Measurements from ENCODE around the gene GHR. TPM values are rescaled to one million over a fixed set of nuclear protein-coding genes. Genes with fewer than 3 reads are reported as not detected.

GHR gene
- total RNA-seq, 2 experiments from 2014 or later: not detected

DNA sequence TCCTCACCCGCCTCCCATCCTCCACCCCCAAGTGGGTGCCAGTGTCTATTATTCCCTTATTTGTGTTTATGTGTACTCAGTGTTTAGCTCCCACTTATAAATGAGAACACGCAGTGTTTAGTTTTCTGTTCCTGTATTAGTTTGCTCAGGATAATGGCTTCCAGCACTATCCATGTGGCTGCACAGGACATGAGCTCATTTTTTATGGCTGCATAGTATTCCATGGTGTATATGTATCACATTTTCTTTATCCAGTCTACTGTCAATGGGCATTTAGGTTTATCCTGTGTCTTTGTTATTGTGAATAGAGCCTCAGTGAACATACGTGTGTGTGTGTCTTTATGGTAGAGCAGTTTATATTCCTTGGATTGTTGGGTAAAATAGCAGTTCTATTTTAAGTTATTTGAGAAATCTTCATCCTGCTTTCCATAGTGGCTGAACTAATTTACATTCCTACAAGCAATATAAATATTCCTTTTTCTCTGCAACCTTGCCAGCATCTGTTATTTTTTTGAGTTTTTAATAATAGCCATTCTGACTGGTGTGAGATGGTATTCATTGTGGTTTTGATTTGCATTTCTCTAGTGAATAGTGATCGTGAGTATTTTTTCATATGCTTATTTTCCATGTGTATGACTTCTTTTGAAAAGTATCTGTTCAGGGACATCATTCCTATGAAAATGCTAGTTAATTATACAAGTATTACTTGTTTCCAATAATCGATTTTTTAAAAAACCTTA is 169.3 kb downstream of the GHR start:
- no peak overlapping the region for H3K4me3 Mint-ChIP-seq
- H3K27me3 Mint-ChIP-seq: peaks cover 17% of the 10 kb centered on the region
- no peaks in the 10 kb centered on the region for H3K9me3 Mint-ChIP-seq
- DNase-seq (no peak), ATAC-seq (ENCODE audit: low read depth) (no peak)
- H3K36me3 Mint-ChIP-seq: no peaks in the 10 kb centered on the region
- H3K27ac Mint-ChIP-seq: no peak overlapping the region
- H3K4me1 Mint-ChIP-seq: no peaks in the 10 kb centered on the region
- POLR2A ChIA-PET: no interaction called here

DNA sequence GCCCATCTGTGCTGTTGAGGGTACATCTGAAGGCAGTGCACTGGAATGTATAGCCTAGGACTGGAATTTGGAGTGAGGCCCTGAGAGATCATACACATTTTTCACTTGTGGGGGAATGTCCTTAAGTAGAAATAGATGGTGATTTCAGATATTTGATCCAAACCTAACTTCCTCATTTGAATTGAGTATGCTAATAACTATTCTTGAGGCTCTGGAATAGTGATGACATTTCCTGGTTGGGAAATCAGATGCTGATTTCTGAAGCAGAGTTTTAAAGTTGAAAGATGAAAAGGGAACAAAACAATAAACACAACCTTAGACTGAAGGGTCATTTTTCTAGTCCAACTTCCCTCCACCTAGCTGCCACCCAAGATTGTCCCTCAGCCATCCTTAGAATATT is 170.4 kb downstream of the GHR start:
- no peak for ATAC-seq (ENCODE audit: low read depth)
- DNase-seq: no peak
- POLR2A ChIA-PET: no interaction called here
- Mint-ChIP-seq H3K36me3 (no peaks in the 10 kb centered on the region), H3K27me3 (peaks cover 16% of the 10 kb centered on the region), H3K4me3 (no peak overlapping the region), H3K4me1 (no peaks in the 10 kb centered on the region), H3K27ac (no peak overlapping the region), H3K9me3 (no peaks in the 10 kb centered on the region)

DNA sequence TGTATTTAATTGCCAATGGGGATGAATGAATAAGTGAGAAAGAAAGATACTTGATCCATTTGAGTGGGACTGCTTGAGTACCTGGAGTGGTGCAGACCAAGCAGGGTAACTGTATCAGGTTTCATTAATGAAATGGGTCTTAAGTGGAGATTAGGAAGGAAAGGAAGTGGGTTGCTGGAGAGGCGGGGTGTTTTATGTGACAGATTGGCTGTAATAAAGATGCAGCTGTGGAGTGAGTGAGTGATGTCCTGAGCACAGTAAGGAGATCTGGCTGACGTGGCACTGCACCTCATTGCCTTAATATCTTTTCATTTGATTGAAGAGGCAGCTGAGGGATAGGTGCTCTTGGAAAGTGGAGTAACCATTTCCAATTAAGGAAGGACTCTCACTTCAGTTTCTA is 172.4 kb downstream of the GHR start:
- Mint-ChIP-seq H3K27ac (no peak overlapping the region), H3K27me3 (peaks cover 9% of the 10 kb centered on the region), H3K36me3 (no peaks in the 10 kb centered on the region), H3K9me3 (no peaks in the 10 kb centered on the region), H3K4me3 (no peak overlapping the region), H3K4me1 (no peaks in the 10 kb centered on the region)
- ATAC-seq (ENCODE audit: low read depth) (no peak), DNase-seq (no peak)
- POLR2A ChIA-PET: no interaction called here

DNA sequence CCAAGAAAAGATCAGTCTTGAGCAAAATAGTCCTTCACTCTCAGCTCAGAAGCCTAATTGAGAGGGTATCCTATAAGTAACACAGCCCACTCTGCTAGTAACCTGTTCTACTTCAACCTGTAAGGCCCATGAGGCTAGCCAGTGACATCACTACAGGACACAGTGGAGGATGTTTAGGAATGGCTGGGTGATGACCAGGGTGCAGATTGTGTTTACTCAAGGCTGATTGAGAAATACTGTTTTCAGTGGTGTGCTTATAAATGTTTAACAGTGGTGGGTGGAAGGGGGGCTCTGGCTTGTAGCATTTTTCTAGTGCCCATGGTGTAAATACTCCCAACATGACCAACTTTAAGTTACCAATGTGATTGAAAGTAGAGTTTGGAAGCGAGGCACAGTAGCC is 173.6 kb downstream of the GHR start:
- Mint-ChIP-seq H3K9me3 (no peaks in the 10 kb centered on the region), H3K4me3 (no peak overlapping the region), H3K36me3 (no peaks in the 10 kb centered on the region), H3K4me1 (no peaks in the 10 kb centered on the region), H3K27me3 (peaks cover 3% of the 10 kb centered on the region), H3K27ac (no peak overlapping the region)
- no peak for DNase-seq
- ATAC-seq (ENCODE audit: low read depth): no peak
- POLR2A ChIA-PET: no interaction called here

DNA sequence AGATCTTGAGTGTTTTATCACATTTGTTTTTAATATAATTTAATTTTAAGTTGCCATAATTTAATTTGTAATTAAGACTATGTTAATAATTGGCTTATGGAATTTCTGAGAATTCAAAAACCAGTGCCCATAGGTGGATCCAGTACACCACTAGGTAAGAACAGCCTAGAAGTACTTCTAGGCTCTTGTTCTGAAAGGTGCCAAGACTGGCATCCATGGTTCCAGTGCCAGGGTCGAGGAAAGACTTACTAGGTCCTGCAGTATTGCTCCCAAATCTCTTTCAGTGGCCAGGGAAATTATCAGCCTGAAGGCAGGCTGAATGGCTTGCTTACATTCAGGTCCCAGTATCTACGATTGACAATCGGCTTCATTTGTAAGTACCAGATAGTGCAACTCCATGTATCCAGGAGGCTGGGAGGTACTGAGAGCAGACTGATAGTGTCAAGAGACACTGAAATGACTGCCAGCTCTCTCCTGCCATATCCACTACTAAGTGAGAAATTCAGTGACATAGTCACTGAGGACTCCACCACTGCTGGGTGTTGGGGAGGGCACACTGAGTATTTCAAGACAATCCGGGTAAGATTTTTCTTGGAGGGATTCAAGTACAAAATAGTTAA is 174.2 kb downstream of the GHR start:
- POLR2A ChIA-PET: no interaction called here
- ATAC-seq (ENCODE audit: low read depth): no peak
- DNase-seq: no peak
- no peaks in the 10 kb centered on the region for H3K9me3 Mint-ChIP-seq
- no peak overlapping the region for H3K4me3 Mint-ChIP-seq
- no peaks in the 10 kb centered on the region for H3K4me1 Mint-ChIP-seq
- no peaks in the 10 kb centered on the region for H3K36me3 Mint-ChIP-seq
- H3K27ac Mint-ChIP-seq: no peak overlapping the region
- peaks cover 5% of the 10 kb centered on the region for H3K27me3 Mint-ChIP-seq

DNA sequence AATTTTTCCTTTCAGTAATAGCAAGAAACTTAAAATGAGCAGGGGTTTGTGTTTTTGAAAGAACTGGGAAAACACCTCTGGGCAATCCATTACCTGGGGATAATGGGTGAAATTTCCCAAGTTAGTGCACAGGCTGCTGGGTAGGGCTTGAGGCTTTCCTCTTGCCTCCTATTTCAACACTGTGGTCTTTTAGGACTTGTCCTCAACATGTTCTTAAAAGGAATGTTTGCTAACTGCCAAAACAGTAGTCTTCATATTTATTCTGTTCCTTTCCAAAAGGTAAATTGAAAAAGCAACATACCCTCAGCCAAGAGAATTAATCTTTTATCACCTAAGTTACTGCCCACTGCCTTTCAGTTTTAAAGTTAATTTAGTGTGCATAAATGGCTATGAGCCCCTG is 175.1 kb downstream of the GHR start:
- no peak overlapping the region for H3K4me3 Mint-ChIP-seq
- ATAC-seq (ENCODE audit: low read depth): no peak
- H3K4me1 Mint-ChIP-seq: no peaks in the 10 kb centered on the region
- DNase-seq: no peak
- POLR2A ChIA-PET: no interaction called here
- H3K27ac Mint-ChIP-seq: no peak overlapping the region
- H3K27me3 Mint-ChIP-seq: peaks cover 13% of the 10 kb centered on the region
- H3K9me3 Mint-ChIP-seq: no peaks in the 10 kb centered on the region
- H3K36me3 Mint-ChIP-seq: no peaks in the 10 kb centered on the region

DNA sequence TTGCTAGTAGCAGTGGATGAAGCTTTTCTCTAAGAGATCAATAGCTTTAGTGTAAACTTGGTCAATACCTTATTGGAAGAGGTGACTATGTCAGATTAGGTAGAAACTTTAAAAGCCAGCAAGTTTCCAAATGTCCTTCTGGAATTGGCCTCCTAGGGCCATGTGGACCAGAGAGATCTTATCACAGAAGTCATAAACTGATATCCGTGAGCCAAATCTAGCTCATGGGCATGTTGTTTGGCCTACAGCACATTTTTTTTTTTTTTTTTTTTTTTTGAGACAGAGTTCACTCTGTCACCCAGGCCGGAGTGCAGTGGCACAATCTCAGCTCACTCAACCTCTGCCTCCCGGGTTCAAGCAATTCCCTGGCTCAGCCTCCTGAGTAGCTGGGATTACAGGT is 175.9 kb downstream of the GHR start:
- H3K27me3 Mint-ChIP-seq: peaks cover 13% of the 10 kb centered on the region
- H3K27ac Mint-ChIP-seq: no peak overlapping the region
- ATAC-seq (ENCODE audit: low read depth) (no peak), DNase-seq (no peak)
- no peak overlapping the region for H3K4me3 Mint-ChIP-seq
- H3K9me3 Mint-ChIP-seq: no peaks in the 10 kb centered on the region
- no peaks in the 10 kb centered on the region for H3K4me1 Mint-ChIP-seq
- H3K36me3 Mint-ChIP-seq: no peaks in the 10 kb centered on the region
- POLR2A ChIA-PET: no interaction called here

DNA sequence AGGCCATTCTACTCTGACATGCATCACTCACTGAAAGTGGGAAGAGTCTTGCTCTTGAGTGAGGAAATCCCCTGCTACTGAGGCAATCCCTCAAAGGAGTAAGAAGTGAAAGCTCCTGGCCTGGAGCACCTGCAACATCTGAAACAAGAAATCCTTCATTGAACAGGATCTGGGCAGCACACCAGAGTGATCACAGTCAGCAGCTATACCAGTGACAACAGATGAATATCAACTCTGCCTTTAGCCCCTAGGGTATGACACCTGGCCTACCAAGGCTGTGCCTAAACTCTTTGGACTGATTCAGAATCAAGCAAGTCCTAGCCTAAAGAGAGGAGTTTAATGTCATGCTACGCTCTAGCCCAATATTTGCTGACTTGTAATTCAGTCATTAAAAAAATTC is 177.2 kb downstream of the GHR start:
- Mint-ChIP-seq H3K4me1 (no peaks in the 10 kb centered on the region), H3K36me3 (no peaks in the 10 kb centered on the region), H3K9me3 (no peaks in the 10 kb centered on the region), H3K4me3 (no peak overlapping the region), H3K27ac (no peak overlapping the region), H3K27me3 (peaks cover 13% of the 10 kb centered on the region)
- ATAC-seq (ENCODE audit: low read depth) (no peak), DNase-seq (no peak)
- POLR2A ChIA-PET: no interaction called here

DNA sequence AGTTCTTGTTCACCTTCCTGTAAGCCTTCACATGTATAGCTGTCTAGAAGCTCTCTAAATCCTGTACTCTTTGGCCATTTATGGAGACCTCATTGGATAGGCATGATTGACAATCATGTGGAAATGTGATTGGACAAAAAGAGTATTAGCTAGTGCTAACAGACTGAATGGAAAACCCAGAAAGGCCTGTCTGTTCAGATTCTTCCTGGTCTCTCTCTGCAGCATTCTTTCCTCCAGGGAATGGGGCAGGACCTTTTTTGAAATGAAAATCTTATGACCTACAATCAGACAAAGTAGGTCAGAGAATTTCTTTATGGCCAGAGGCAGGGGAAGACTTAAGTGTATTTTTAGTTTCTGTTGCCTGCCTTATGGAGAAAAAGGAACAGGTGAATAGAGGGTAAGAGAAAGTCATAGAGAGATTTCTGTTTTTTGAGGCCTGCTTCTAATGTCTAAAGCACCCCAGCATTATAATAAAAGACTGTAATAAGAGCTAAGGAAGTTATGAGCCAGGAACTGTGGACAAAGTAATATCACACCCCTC is 181.0 kb downstream of the GHR start:
- Mint-ChIP-seq H3K4me3 (no peak overlapping the region), H3K4me1 (no peaks in the 10 kb centered on the region), H3K36me3 (no peaks in the 10 kb centered on the region), H3K27me3 (peaks cover 15% of the 10 kb centered on the region), H3K27ac (no peak overlapping the region), H3K9me3 (no peaks in the 10 kb centered on the region)
- POLR2A ChIA-PET: no interaction called here
- DNase-seq (no peak), ATAC-seq (ENCODE audit: low read depth) (no peak)

DNA sequence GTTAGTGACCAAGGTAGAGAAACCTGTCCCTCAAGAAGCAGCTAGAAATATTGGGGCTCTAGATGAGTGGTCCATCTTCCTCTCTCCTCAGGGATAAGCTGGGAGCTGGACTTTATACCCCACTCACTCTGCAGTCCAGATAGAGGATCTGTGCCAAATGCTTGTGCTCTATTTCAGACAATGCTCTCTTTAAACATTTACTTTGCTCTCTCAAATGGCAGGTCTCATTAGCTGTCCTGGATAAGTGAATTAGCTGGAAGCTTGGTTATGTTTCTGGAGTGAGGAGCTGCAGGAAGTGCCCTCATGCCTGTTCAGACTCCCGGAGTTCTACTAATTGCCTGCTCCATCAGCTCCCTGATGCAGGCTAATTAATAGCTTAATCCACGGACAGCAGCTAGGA is 182.3 kb downstream of the GHR start:
- no peaks in the 10 kb centered on the region for H3K4me1 Mint-ChIP-seq
- no peak overlapping the region for H3K27ac Mint-ChIP-seq
- no peaks in the 10 kb centered on the region for H3K9me3 Mint-ChIP-seq
- no peak overlapping the region for H3K4me3 Mint-ChIP-seq
- POLR2A ChIA-PET: no interaction called here
- H3K36me3 Mint-ChIP-seq: no peaks in the 10 kb centered on the region
- no peak for DNase-seq
- peaks cover 19% of the 10 kb centered on the region for H3K27me3 Mint-ChIP-seq
- ATAC-seq (ENCODE audit: low read depth): no peak

DNA sequence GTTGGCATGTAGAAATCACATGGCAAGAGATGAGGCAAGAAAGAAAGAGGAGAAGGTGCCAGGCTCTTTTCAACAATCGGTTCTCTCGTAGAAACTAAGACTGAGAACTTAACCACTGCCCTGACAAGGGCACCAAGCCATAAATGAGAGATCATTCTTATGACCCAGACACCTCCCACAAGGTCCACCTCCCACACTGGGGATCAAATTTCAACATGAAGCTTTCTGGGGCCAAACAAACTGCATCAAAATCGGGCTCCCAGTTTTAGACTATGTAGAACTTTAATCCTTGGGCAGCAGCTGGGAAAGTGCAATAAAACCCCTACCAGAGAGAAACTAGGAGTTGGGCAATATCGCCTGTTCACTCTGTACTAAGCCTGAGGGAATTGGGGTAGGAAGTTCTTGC is 183.2 kb downstream of the GHR start:
- DNase-seq (no peak), ATAC-seq (ENCODE audit: low read depth) (no peak)
- Mint-ChIP-seq H3K36me3 (no peaks in the 10 kb centered on the region), H3K9me3 (no peaks in the 10 kb centered on the region), H3K4me3 (no peak overlapping the region), H3K4me1 (no peaks in the 10 kb centered on the region), H3K27me3 (peaks cover 19% of the 10 kb centered on the region), H3K27ac (no peak overlapping the region)
- POLR2A ChIA-PET: no interaction called here

DNA sequence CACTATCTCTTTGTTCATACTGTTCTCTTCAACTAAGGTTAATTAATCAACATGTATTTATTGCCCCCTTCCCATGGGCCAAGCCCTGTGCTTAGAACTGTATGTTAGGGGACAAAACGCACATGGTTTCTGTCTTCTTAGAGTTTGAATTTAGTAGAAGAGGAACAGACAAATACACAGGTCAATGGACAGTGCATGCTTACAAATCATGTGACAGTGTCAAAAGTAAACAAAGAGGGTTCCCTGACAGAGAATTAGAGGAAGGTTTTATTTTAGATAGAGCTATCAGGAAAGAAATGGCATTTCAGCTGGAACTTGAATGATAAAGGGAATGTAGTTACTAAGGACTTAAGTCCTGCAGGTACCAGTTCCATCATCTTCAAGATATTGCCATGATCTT is 188.2 kb downstream of the GHR start:
- Mint-ChIP-seq H3K4me3 (no peak overlapping the region), H3K36me3 (no peaks in the 10 kb centered on the region), H3K4me1 (no peaks in the 10 kb centered on the region), H3K9me3 (no peaks in the 10 kb centered on the region), H3K27ac (no peak overlapping the region), H3K27me3 (peaks cover 15% of the 10 kb centered on the region)
- POLR2A ChIA-PET: no interaction called here
- ATAC-seq (ENCODE audit: low read depth) (no peak), DNase-seq (no peak)

DNA sequence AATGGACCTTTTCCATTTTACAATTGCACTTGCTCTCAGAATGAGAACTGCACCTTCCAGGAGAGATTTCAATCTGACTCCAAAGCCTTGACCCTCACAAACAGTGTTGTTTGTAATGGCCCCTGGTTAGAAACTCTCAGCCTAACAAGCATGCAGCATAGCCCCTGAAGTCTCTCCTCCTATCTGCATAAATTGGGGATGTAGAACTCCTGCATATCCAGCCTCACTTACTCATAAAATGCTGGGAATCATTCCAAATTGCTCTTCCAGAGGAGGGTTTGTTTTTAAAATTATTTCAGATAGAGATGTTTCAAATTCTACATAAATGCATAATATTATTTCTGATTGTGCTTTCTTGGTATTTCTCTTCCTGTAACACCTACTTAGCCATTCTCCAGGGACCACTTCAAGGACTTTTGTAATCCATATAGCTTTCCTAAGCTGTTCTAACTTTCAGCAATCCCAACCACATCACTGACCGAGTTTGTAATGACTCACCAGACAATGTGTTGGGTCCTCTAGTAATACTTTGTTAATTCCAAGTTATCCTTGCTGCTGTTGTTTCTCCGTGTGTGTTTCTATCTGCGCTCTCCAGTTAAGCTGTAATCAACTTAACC is 189.6 kb downstream of the GHR start:
- Mint-ChIP-seq H3K4me1 (no peaks in the 10 kb centered on the region), H3K27me3 (peaks cover 19% of the 10 kb centered on the region), H3K36me3 (no peaks in the 10 kb centered on the region), H3K27ac (no peak overlapping the region), H3K9me3 (no peaks in the 10 kb centered on the region), H3K4me3 (no peak overlapping the region)
- POLR2A ChIA-PET: no interaction called here
- ATAC-seq (ENCODE audit: low read depth) (no peak), DNase-seq (no peak)

DNA sequence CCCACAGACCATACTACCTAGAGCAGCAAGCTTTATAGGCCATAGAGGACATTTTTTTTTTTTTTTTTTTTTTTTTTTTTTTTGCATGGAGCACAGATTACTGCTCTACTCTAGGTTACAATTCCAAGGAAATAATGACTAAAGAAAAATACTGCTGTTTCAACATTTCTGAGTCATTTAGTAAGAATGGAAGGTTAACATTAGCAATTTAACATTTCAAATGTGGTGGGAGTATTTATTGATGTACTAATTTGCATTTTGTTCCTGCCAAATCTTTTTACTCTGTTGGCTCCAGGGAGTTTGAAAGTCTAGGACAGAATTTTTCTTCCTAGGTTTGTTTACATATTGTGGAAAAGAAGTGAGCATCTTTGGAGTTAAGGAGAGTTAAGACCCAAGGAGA is 191.3 kb downstream of the GHR start:
- ATAC-seq (ENCODE audit: low read depth) (no peak), DNase-seq (no peak)
- Mint-ChIP-seq H3K9me3 (no peaks in the 10 kb centered on the region), H3K27ac (no peak overlapping the region), H3K36me3 (no peaks in the 10 kb centered on the region), H3K4me3 (no peak overlapping the region), H3K4me1 (no peaks in the 10 kb centered on the region), H3K27me3 (peaks cover 23% of the 10 kb centered on the region)
- POLR2A ChIA-PET: no interaction called here

Data from activated naive CD8-positive, alpha-beta T cell treated with anti-CD3 and anti-CD28 coated beads, Interleukin-2, amount 10 ng/mL, durations not matched to agents 7 days and 5 days (primary cell).